Sigmoid colon (tissue), 7 donors: ENCODE data around the gene CFP. TPM values are rescaled to one million over a fixed set of nuclear protein-coding genes. Genes with fewer than 3 reads are reported as not detected.

Source experiments
- DNase-seq: peaks from one replicate; pipeline ENCODE4 v3.0.0-alpha.2; 2019
- H3K27ac ChIP-seq, 4 donors: fragments of 200-600 bp; sonication (generic); one replicate each; pipeline ENCODE4 v1.5.1; 2016 to 2019; ENCODE audit warnings: mild to moderate bottlenecking in 1 of 4
- H3K27me3 ChIP-seq, 3 donors: fragments of 200-600 bp; sonication (generic); one replicate each; pipeline ENCODE4 v1.5.1; 2019; ENCODE audit warnings: mild to moderate bottlenecking in 1 of 3
- H3K36me3 ChIP-seq, 4 donors: fragments of 200-600 bp; sonication (generic); one replicate each; pipeline ENCODE4 v1.5.1; 2016 to 2019
- H3K4me1 ChIP-seq, 4 donors: fragments of 200-600 bp; sonication (generic); one replicate each; pipeline ENCODE4 v1.5.1; 2017 to 2019
- H3K4me3 ChIP-seq, 4 donors: fragments of 200-600 bp; sonication (generic); one replicate each; pipeline ENCODE4 v1.5.1; 2017 to 2019; ENCODE audit warnings: mild to moderate bottlenecking in 2 of 4, moderate library complexity in 1 of 4
- H3K9me3 ChIP-seq, 4 donors: fragments of 200-600 bp in 3 of 4; sonication (generic) in 3 of 4; one replicate each; pipeline versions ENCODE4 v1.5.1 to v1.6.1; 2013 to 2019
- CTCF ChIP-seq, 4 experiments: fragments of 450-650 bp in 3 of 4; fragments of 200-600 bp in 1 of 4; IDR thresholded peaks; one replicate each; pipeline ENCODE4 v1.5.1; 2016 to 2019; ENCODE audit warnings: antibody characterized with exemption in 4 of 4, mild to moderate bottlenecking in 3 of 4, moderate library complexity in 2 of 4
- EP300 ChIP-seq, 4 donors: sonication (generic); formaldehyde crosslinking; IDR thresholded peaks; one replicate each; pipeline ENCODE4 v1.6.1; 2017; ENCODE audit warnings: antibody characterized with exemption in 4 of 4
- POLR2A ChIP-seq, 2 donors: fragments of 450-650 bp; IDR thresholded peaks; one replicate each; pipeline ENCODE4 v1.6.1; 2016; ENCODE audit warnings: antibody characterized with exemption in 2 of 2, mild to moderate bottlenecking in 2 of 2, moderate library complexity in 2 of 2
- POLR2AphosphoS5 ChIP-seq, 4 donors: sonication (generic); formaldehyde crosslinking; IDR thresholded peaks; one replicate each; pipeline ENCODE4 v1.6.1; 2017; ENCODE audit warnings: antibody characterized with exemption in 4 of 4
- WGBS, 2 donors: extraction: QIAGEN DNeasy Blood & Tissue Kit; methylation state at CpG; one replicate each; pipeline ENCODE4 v1.1.7; 2013; 5-methylcytosine and 5-hydroxymethylcytosine counted together
- intact Hi-C: fragments of 100-400 bp; cut with DNase I; formaldehyde crosslinking; loops from one replicate; pipeline ENCODE4 v1.15.1; 2023
- polyA plus RNA-seq, 3 donors: library from polyadenylated mRNA; stranded (reverse); fragments of 200-250 nt; gene quantifications; one replicate each; pipeline ENCODE4 v1.2.3, GENCODE V29; 2013
- total RNA-seq, 4 donors: library from RNA; depleted of rRNA; stranded (reverse); fragments of >200 nt; gene quantifications; one replicate each; pipeline ENCODE4 v1.1.0, GENCODE V29; 2016
- donor health status: healthy with polysubstance abuse.
- donor health status: Bipolar disorder and iron deficiency.
- donor health status: healthy.

Gene CFP
- total and polyA plus RNA-seq, 7 donors, result 3.0 to 14.3 (median 7.0) TPM

- intact Hi-C loops, result no loop called here
These were observed 17.8 kb downstream of the CFP start for GRCh38 chrX:47611926-47612325.

GRCh38 chrX:47611489-47611888, 18.2 kb downstream of the CFP start:
- no peak for TF ChIP-seq CTCF (IDR thresholded peaks at IDR 0.05)
- no peak for TF ChIP-seq POLR2A (IDR thresholded peaks at IDR 0.05)
- no peak for TF ChIP-seq EP300 (IDR thresholded peaks at IDR 0.05)
- TF ChIP-seq POLR2AphosphoS5 (IDR thresholded peaks at IDR 0.05), result no peak
- intact Hi-C loops, result no loop called here
- no peak for DNase-seq
- WGBS, 2 donors, result 88 to 94% methylated on average over 2 of the region's 2 CpGs
- Histone ChIP-seq H3K36me3 (no peaks in the 10 kb centered on the region), H3K4me1 (no peaks in the 10 kb centered on the region), H3K9me3 (no peaks in the 10 kb centered on the region), H3K4me3 (no peak overlapping the region), H3K27me3 (no peaks in the 10 kb centered on the region), H3K27ac (no peak overlapping the region)

More at GRCh38 chrX:47611926-47612325, 17.8 kb downstream of the CFP start:
- no peaks in the 10 kb centered on the region for H3K4me1 ChIP-seq
- H3K4me3 ChIP-seq, result no peak overlapping the region
- H3K9me3 ChIP-seq, result no peaks in the 10 kb centered on the region
- TF ChIP-seq CTCF (IDR thresholded peaks at IDR 0.05), result no peak
- TF ChIP-seq POLR2A (IDR thresholded peaks at IDR 0.05), result no peak
- TF ChIP-seq POLR2AphosphoS5 (IDR thresholded peaks at IDR 0.05), result no peak
- no peak for TF ChIP-seq EP300 (IDR thresholded peaks at IDR 0.05)
- DNase-seq, result no peak
- H3K27me3 ChIP-seq, result no peaks in the 10 kb centered on the region
- no peak overlapping the region for H3K27ac ChIP-seq
- 91 to 95% methylated on average over 2 of the region's 2 CpGs for WGBS, 2 donors
- H3K36me3 ChIP-seq, result no peaks in the 10 kb centered on the region

- whole genome bisulfite sequencing, 2 donors, result 86 to 90% methylated on average over 4 of the region's 4 CpGs
- TF ChIP-seq CTCF (IDR thresholded peaks at IDR 0.05) (no peak), POLR2AphosphoS5 (IDR thresholded peaks at IDR 0.05) (no peak), EP300 (IDR thresholded peaks at IDR 0.05) (no peak), POLR2A (IDR thresholded peaks at IDR 0.05) (no peak)
- no peaks in the 10 kb centered on the region for H3K9me3 ChIP-seq
- intact Hi-C loops, result no loop called here
- H3K36me3 ChIP-seq, result no peaks in the 10 kb centered on the region
- no peak overlapping the region for H3K4me3 ChIP-seq
- no peak overlapping the region for H3K27ac ChIP-seq
- H3K27me3 ChIP-seq, result no peaks in the 10 kb centered on the region
- no peak for DNase-seq
- H3K4me1 ChIP-seq, result no peaks in the 10 kb centered on the region
These were observed 19.2 kb downstream of the CFP start for GRCh38 chrX:47610511-47610910.

GRCh38 chrX:47608130-47608810, 21.5 kb downstream of the CFP start:
- WGBS, 2 donors, result 36 to 61% methylated on average over 9 of the region's 9 CpGs
- no peaks in the 10 kb centered on the region for H3K9me3 ChIP-seq
- DNase-seq, result no peak
- H3K4me3 ChIP-seq, result no peak overlapping the region
- no peaks in the 10 kb centered on the region for H3K4me1 ChIP-seq
- H3K27me3 ChIP-seq, result no peaks in the 10 kb centered on the region
- H3K36me3 ChIP-seq, result no peaks in the 10 kb centered on the region
- intact Hi-C loops, result no loop called here
- TF ChIP-seq CTCF (IDR thresholded peaks at IDR 0.05), result no peak
- TF ChIP-seq POLR2A (IDR thresholded peaks at IDR 0.05), result no peak
- TF ChIP-seq EP300 (IDR thresholded peaks at IDR 0.05), result no peak
- TF ChIP-seq POLR2AphosphoS5 (IDR thresholded peaks at IDR 0.05), result no peak
- H3K27ac ChIP-seq, result no peak overlapping the region

- DNase-seq, result no peak
- Histone ChIP-seq H3K4me1 (no peaks in the 10 kb centered on the region), H3K27ac (no peak overlapping the region), H3K4me3 (no peak overlapping the region), H3K36me3 (no peaks in the 10 kb centered on the region), H3K27me3 (no peaks in the 10 kb centered on the region), H3K9me3 (no peaks in the 10 kb centered on the region)
- intact Hi-C loops, result no loop called here
- no peak for TF ChIP-seq EP300 (IDR thresholded peaks at IDR 0.05)
- no peak for TF ChIP-seq POLR2A (IDR thresholded peaks at IDR 0.05)
- no peak for TF ChIP-seq CTCF (IDR thresholded peaks at IDR 0.05)
- TF ChIP-seq POLR2AphosphoS5 (IDR thresholded peaks at IDR 0.05), result no peak
These were observed 22.6 kb downstream of the CFP start for GRCh38 chrX:47607091-47607490.
